CD1c-positive myeloid dendritic cell (primary cell): ENCODE data around the gene LIG1.

Experiments
- DNase-seq: peaks from one replicate; pipeline ENCODE4 v3.0.0-alpha.2; 2016; ENCODE audit errors: extremely low spot score

LIG1 gene

GRCh38 chr19:48182434-48182833 lies 12.3 kb upstream of the LIG1 start:
- no peak for DNase-seq

- DNase-seq, result no peak
Observed at GRCh38 chr19:48181505-48181904, 11.4 kb upstream of the LIG1 start.

GRCh38 chr19:48176226-48176625 lies 6.1 kb upstream of the LIG1 start:
- DNase-seq, result no peak

- DNase-seq, result no peak
Observed at GRCh38 chr19:48175578-48175977, 5.4 kb upstream of the LIG1 start.

GRCh38 chr19:48174445-48175030 lies 4.4 kb upstream of the LIG1 start:
- DNase-seq, result no peak

- DNase-seq, result no peak
Observed at GRCh38 chr19:48171710-48172109, 1.6 kb upstream of the LIG1 start.

- no peak for DNase-seq
Observed at GRCh38 chr19:48170817-48171347, 738 bp upstream of the LIG1 start.

- peak; percentile 80 for DNase-seq
Observed at GRCh38 chr19:48169578-48169938, 586 bp downstream of the LIG1 start.

GRCh38 chr19:48168689-48169088 lies 1.5 kb downstream of the LIG1 start:
- DNase-seq, result no peak

GRCh38 chr19:48158210-48158790 lies 11.8 kb downstream of the LIG1 start:
- no peak for DNase-seq

GRCh38 chr19:48154003-48154402 lies 16.1 kb downstream of the LIG1 start:
- DNase-seq, result no peak

- peak; percentile 78 for DNase-seq
Observed at GRCh38 chr19:48152551-48152950, 17.6 kb downstream of the LIG1 start.

GRCh38 chr19:48149430-48149829 lies 20.7 kb downstream of the LIG1 start:
- no peak for DNase-seq

GRCh38 chr19:48148576-48148975 lies 21.6 kb downstream of the LIG1 start:
- no peak for DNase-seq

GRCh38 chr19:48147597-48148175 lies 22.5 kb downstream of the LIG1 start:
- no peak for DNase-seq

GRCh38 chr19:48139053-48139452 lies 31.1 kb downstream of the LIG1 start:
- no peak for DNase-seq

GRCh38 chr19:48137411-48137810 lies 32.7 kb downstream of the LIG1 start:
- no peak for DNase-seq

- DNase-seq, result no peak
Observed at GRCh38 chr19:48136547-48136946, 33.6 kb downstream of the LIG1 start.

- no peak for DNase-seq
Observed at GRCh38 chr19:48135411-48135810, 34.7 kb downstream of the LIG1 start.

- no peak for DNase-seq
Observed at GRCh38 chr19:48133094-48133493, 37.0 kb downstream of the LIG1 start.

- no peak for DNase-seq
Observed at GRCh38 chr19:48127561-48127960, 42.6 kb downstream of the LIG1 start.

GRCh38 chr19:48123907-48124651 lies 46.1 kb downstream of the LIG1 start:
- no peak for DNase-seq

GRCh38 chr19:48122421-48122820 lies 47.7 kb downstream of the LIG1 start:
- DNase-seq, result no peak
